ENCODE results near the gene ADGRG3. TPM values are rescaled to one million over a fixed set of nuclear protein-coding genes. Genes with fewer than 3 reads are reported as not detected.
A peak's percentile ranks its signal among the peaks of the same experiment; 100 is the strongest.

Gene ADGRG3
- total and polyA plus RNA-seq, 9 of the 15 experiments (the other 6 are each of a cell fraction or from before 2014, with no cell fraction given): 0.09 to 0.52 (median 0.14) TPM; not detected in 3

DNA sequence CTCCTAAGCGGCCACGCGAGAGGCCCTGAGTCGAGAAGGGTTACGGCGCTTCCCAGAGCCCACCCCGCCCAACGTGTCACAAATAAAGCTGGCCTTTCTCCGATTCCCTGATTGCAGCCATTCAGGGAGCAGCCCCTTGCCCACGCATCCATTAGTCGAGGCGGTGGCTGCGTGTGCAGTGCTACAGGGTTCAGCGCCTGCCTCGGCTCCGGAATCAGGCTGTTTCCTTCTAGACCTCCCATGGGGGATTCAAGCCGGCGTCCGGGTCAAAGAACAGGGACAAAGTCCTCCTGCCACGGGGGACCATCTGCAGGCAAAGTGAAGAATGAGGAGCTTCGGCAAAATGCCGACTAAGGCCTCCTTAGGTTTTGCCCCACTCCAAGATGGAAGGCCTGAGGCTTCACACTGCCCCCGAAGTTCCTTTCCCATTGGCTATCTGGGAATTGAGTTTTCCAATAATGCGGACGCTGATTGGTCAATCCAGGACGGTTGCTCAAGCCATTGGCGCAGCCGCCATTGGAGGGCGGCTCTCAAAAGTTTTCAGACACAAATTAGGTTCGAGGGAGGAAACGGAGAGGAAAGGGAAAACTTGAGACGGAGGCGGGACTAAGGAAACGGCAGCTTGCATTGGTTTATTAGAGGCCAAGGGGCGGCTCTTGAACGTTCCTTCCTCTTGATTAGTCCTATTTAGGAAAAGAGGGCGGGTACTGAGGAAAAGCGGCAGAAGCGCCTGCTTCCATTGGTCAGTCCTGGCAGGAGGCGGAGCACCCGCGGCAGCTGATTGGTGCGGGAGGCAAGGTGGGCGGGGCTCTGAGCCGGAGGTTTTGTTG is 67.0 kb downstream of the ADGRG3 start (continued):
- TF ChIP-seq, protein P1, sequence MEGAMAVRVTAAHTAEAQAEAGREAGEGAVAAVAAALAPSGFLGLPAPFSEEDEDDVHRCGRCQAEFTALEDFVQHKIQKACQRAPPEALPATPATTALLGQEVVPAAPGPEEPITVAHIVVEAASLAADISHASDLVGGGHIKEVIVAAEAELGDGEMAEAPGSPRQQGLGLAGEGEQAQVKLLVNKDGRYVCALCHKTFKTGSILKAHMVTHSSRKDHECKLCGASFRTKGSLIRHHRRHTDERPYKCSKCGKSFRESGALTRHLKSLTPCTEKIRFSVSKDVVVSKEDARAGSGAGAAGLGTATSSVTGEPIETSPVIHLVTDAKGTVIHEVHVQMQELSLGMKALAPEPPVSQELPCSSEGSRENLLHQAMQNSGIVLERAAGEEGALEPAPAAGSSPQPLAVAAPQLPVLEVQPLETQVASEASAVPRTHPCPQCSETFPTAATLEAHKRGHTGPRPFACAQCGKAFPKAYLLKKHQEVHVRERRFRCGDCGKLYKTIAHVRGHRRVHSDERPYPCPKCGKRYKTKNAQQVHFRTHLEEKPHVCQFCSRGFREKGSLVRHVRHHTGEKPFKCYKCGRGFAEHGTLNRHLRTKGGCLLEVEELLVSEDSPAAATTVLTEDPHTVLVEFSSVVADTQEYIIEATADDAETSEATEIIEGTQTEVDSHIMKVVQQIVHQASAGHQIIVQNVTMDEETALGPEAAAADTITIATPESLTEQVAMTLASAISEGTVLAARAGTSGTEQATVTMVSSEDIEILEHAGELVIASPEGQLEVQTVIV (CRISPR knock-in tag; IDR thresholded peaks at IDR 0.05; ENCODE audit: borderline replicate concordance): no peak
- TF ChIP-seq HDAC3 (IDR thresholded peaks at IDR 0.05; ENCODE audit: borderline replicate concordance, partially characterized antibody): no peak
- no peak for TF ChIP-seq CREBBP (IDR thresholded peaks at IDR 0.05; ENCODE audit: low read depth, low read length)
- TF ChIP-seq STAT6 (CRISPR knock-in tag; IDR thresholded peaks at IDR 0.05): no peak
- TF ChIP-seq RBM17 (IDR thresholded peaks at IDR 0.05; ENCODE audit: borderline replicate concordance, low read depth, low read length): no peak
- peak; percentile 97 for TF ChIP-seq FOS (IDR thresholded peaks at IDR 0.05; ENCODE audit: extremely low read depth, insufficient read length)
- TF ChIP-seq TAL1 (IDR thresholded peaks at IDR 0.05): no peak
- TF ChIP-seq, protein P2, sequence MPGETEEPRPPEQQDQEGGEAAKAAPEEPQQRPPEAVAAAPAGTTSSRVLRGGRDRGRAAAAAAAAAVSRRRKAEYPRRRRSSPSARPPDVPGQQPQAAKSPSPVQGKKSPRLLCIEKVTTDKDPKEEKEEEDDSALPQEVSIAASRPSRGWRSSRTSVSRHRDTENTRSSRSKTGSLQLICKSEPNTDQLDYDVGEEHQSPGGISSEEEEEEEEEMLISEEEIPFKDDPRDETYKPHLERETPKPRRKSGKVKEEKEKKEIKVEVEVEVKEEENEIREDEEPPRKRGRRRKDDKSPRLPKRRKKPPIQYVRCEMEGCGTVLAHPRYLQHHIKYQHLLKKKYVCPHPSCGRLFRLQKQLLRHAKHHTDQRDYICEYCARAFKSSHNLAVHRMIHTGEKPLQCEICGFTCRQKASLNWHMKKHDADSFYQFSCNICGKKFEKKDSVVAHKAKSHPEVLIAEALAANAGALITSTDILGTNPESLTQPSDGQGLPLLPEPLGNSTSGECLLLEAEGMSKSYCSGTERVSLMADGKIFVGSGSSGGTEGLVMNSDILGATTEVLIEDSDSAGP (CRISPR knock-in tag; IDR thresholded peaks at IDR 0.05): no peak
- peak; percentile 89 for TF ChIP-seq TAF7 (tag; IDR thresholded peaks at IDR 0.05)
- no peak for TF ChIP-seq RHOXF2B (CRISPR knock-in tag; conservative IDR thresholded peaks at IDR 0.05)
- peak in 1 of 2 experiments; percentile 86; a peak in 2 of 4 replicates for TF ChIP-seq SRF (CRISPR knock-in tag; IDR thresholded peaks at IDR 0.05)
- no peak for TF ChIP-seq MEIS2 (IDR thresholded peaks at IDR 0.05; ENCODE audit: partially characterized antibody)
- TF ChIP-seq, protein P3, sequence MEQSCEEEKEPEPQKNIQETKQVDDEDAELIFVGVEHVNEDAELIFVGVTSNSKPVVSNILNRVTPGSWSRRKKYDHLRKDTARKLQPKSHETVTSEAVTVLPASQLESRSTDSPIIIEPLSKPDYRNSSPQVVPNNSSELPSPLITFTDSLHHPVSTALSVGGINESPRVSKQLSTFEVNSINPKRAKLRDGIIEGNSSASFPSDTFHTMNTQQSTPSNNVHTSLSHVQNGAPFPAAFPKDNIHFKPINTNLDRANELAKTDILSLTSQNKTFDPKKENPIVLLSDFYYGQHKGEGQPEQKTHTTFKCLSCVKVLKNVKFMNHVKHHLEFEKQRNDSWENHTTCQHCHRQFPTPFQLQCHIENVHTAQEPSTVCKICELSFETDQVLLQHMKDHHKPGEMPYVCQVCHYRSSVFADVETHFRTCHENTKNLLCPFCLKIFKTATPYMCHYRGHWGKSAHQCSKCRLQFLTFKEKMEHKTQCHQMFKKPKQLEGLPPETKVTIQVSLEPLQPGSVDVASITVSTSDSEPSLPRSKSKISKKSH (CRISPR knock-in tag; IDR thresholded peaks at IDR 0.05): no peak
- no peak for TF ChIP-seq SMAD1 (IDR thresholded peaks at IDR 0.05; ENCODE audit: low read depth, low read length, partially characterized antibody)
- TF ChIP-seq FOXP4 (CRISPR knock-in tag; IDR thresholded peaks at IDR 0.05; ENCODE audit: borderline replicate concordance): no peak
